HUES64 (cell line): ENCODE results near the gene EPM2AIP1.
"Not testable (repeated sequence)": the region's sequence is repeated elsewhere in the genome, so short reads cannot be mapped to it uniquely, and the experiment has no call there.

Experiments
- H3K27ac ChIP-seq: 2 replicates; pipeline ENCODE4 v1.7.0; 2013; ENCODE audit warnings: low read depth, low read length, inconsistent platforms
- H3K27me3 ChIP-seq: 2 replicates; pipeline ENCODE4 v1.6.1; 2013; ENCODE audit warnings: mild to moderate bottlenecking, low read length; ENCODE audit not compliant: insufficient read depth
- H3K36me3 ChIP-seq: 2 replicates; pipeline ENCODE4 v1.6.1; 2013; ENCODE audit warnings: mild to moderate bottlenecking, low read length; ENCODE audit not compliant: insufficient read depth
- H3K4me1 ChIP-seq: 2 replicates; pipeline ENCODE4 v1.6.1; 2013; ENCODE audit warnings: mild to moderate bottlenecking, low read length, moderate library complexity; ENCODE audit not compliant: insufficient read depth
- H3K4me3 ChIP-seq: 2 replicates; pipeline ENCODE4 v1.5.1; 2013; ENCODE audit warnings: mild to moderate bottlenecking, low read length, moderate library complexity
- H3K9ac ChIP-seq: 2 replicates; pipeline ENCODE4 v1.6.1; 2013; ENCODE audit warnings: mild to moderate bottlenecking, low read depth, low read length
- H3K9me3 ChIP-seq: 2 replicates; pipeline ENCODE4 v1.6.1; 2013; ENCODE audit warnings: low read depth, low read length; ENCODE audit not compliant: insufficient read depth
- WGBS: fragments of 150-250, 120-280 bp; methylation state at CpG from one replicate; pipeline ENCODE4 v1.1.7; 2013; ENCODE audit warnings: missing lambda C conversion rate; 5-methylcytosine and 5-hydroxymethylcytosine counted together

EPM2AIP1 gene

GRCh38 chr3:36964817-36965216, 28.1 kb downstream of the EPM2AIP1 start:
- Histone ChIP-seq H3K4me1 (peaks cover 2% of the 10 kb centered on the region; the same call in 1 of the 2 replicates), H3K27me3 (no peaks in the 10 kb centered on the region), H3K9me3 (no peaks in the 10 kb centered on the region), H3K27ac (no peak overlapping the region), H3K36me3 (no peaks in the 10 kb centered on the region), H3K9ac (no peak overlapping the region), H3K4me3 (no peak overlapping the region)

- no peaks in the 10 kb centered on the region for H3K27me3 ChIP-seq
- WGBS: 100% methylated on average over 1 of the region's 1 CpG
These were observed 28.6 kb downstream of the EPM2AIP1 start for GRCh38 chr3:36964331-36964730.

GRCh38 chr3:36963008-36963407, 29.9 kb downstream of the EPM2AIP1 start:
- not testable (repeated sequence) for H3K36me3 ChIP-seq, H3K27me3 ChIP-seq, H3K9me3 ChIP-seq, H3K4me3 ChIP-seq, H3K9ac ChIP-seq, H3K27ac ChIP-seq, H3K4me1 ChIP-seq
- 98% methylated on average over 6 of the region's 7 CpGs for WGBS

More at GRCh38 chr3:36964331-36964730, 28.6 kb downstream of the EPM2AIP1 start:
- Histone ChIP-seq H3K4me3 (no peak overlapping the region), H3K36me3 (no peaks in the 10 kb centered on the region), H3K9ac (no peak overlapping the region), H3K4me1 (no peaks in the 10 kb centered on the region), H3K27ac (no peak overlapping the region), H3K9me3 (no peaks in the 10 kb centered on the region)

- Histone ChIP-seq H3K27ac (no peak overlapping the region), H3K9ac (no peak overlapping the region), H3K9me3 (no peaks in the 10 kb centered on the region), H3K4me1 (no peaks in the 10 kb centered on the region), H3K4me3 (no peak overlapping the region), H3K27me3 (no peaks in the 10 kb centered on the region), H3K36me3 (no peaks in the 10 kb centered on the region)
- WGBS: 86% methylated on average over 4 of the region's 4 CpGs
These were observed 32.4 kb downstream of the EPM2AIP1 start for GRCh38 chr3:36960502-36960901.

- Histone ChIP-seq H3K27me3 (no peaks in the 10 kb centered on the region), H3K9ac (no peak overlapping the region), H3K4me3 (no peak overlapping the region), H3K27ac (no peak overlapping the region), H3K36me3 (no peaks in the 10 kb centered on the region), H3K4me1 (no peaks in the 10 kb centered on the region), H3K9me3 (no peaks in the 10 kb centered on the region)
- 84% methylated on average over 2 of the region's 2 CpGs for WGBS
These were observed 33.1 kb downstream of the EPM2AIP1 start for GRCh38 chr3:36959821-36960220.

GRCh38 chr3:36957862-36958686, 34.9 kb downstream of the EPM2AIP1 start:
- H3K9ac ChIP-seq: no peak overlapping the region
- WGBS: 100% methylated on average over 1 of the region's 3 CpGs
- H3K4me3 ChIP-seq: no peak overlapping the region
- no peak overlapping the region for H3K27ac ChIP-seq
- H3K9me3 ChIP-seq: no peaks in the 10 kb centered on the region
- no peaks in the 10 kb centered on the region for H3K4me1 ChIP-seq
- no peaks in the 10 kb centered on the region for H3K27me3 ChIP-seq
- H3K36me3 ChIP-seq: no peaks in the 10 kb centered on the region

- no peaks in the 10 kb centered on the region for H3K4me1 ChIP-seq
- H3K9me3 ChIP-seq: no peaks in the 10 kb centered on the region
- no peaks in the 10 kb centered on the region for H3K27me3 ChIP-seq
- no peak overlapping the region for H3K4me3 ChIP-seq
- 81% methylated on average over 1 of the region's 1 CpG for WGBS
- no peak overlapping the region for H3K9ac ChIP-seq
- no peak overlapping the region for H3K27ac ChIP-seq
- no peaks in the 10 kb centered on the region for H3K36me3 ChIP-seq
These were observed 35.9 kb downstream of the EPM2AIP1 start for GRCh38 chr3:36957063-36957462.

- WGBS: 90% methylated on average over 3 of the region's 3 CpGs
- Histone ChIP-seq H3K27ac (no peak overlapping the region), H3K36me3 (no peaks in the 10 kb centered on the region), H3K9me3 (no peaks in the 10 kb centered on the region), H3K27me3 (no peaks in the 10 kb centered on the region), H3K9ac (no peak overlapping the region), H3K4me1 (no peaks in the 10 kb centered on the region), H3K4me3 (no peak overlapping the region)
These were observed 36.8 kb downstream of the EPM2AIP1 start for GRCh38 chr3:36956155-36956554.

- no peak overlapping the region for H3K4me3 ChIP-seq
- H3K27me3 ChIP-seq: no peaks in the 10 kb centered on the region
- H3K36me3 ChIP-seq: no peaks in the 10 kb centered on the region
- no peaks in the 10 kb centered on the region for H3K4me1 ChIP-seq
- no peaks in the 10 kb centered on the region for H3K9me3 ChIP-seq
- no peak overlapping the region for H3K27ac ChIP-seq
- no peak overlapping the region for H3K9ac ChIP-seq
These were observed 38.3 kb downstream of the EPM2AIP1 start for GRCh38 chr3:36954452-36955134.

GRCh38 chr3:36947814-36948213, 45.1 kb downstream of the EPM2AIP1 start:
- not testable (repeated sequence) for H3K9ac ChIP-seq, H3K27ac ChIP-seq, H3K4me1 ChIP-seq, H3K36me3 ChIP-seq, H3K4me3 ChIP-seq, H3K9me3 ChIP-seq
- 97% methylated on average over 5 of the region's 5 CpGs for WGBS
- H3K27me3 ChIP-seq: peaks cover 33% of the 10 kb centered on the region

GRCh38 chr3:36945333-36945980, 47.5 kb downstream of the EPM2AIP1 start:
- H3K9ac ChIP-seq: peak overlapping the region; percentile 76; the same call in 1 of the 2 replicates
- no peak overlapping the region for H3K27ac ChIP-seq
- peak overlapping the region; percentile 72 for H3K4me3 ChIP-seq
- H3K4me1 ChIP-seq: no peaks in the 10 kb centered on the region
- H3K36me3 ChIP-seq: no peaks in the 10 kb centered on the region
- peaks cover 37% of the 10 kb centered on the region for H3K27me3 ChIP-seq
- peaks cover 6% of the 10 kb centered on the region; the same call in 1 of the 2 replicates for H3K9me3 ChIP-seq
- WGBS: 76% methylated on average over 28 of the region's 28 CpGs
